HL-60 (cell line): ENCODE measurements around the gene C22orf23.

Source experiments
- CTCF ChIP-seq: IDR thresholded peaks from one replicate; pipeline ENCODE4 v1.5.1; 2011; ENCODE audit warnings: low read length, control low read depth, inconsistent platforms; ENCODE audit not compliant: insufficient read depth
- GABPA ChIP-seq: IDR thresholded peaks from 2 replicates; pipeline ENCODE4 v1.6.1; 2012; ENCODE audit warnings: low read depth
- POLR2AphosphoS5 ChIP-seq: IDR thresholded peaks from 2 replicates; pipeline ENCODE4 v1.6.1; 2012; ENCODE audit warnings: low read depth
- REST ChIP-seq: IDR thresholded peaks from 2 replicates; pipeline ENCODE4 v1.6.1; 2012; ENCODE audit warnings: low read depth; ENCODE audit not compliant: insufficient replicate concordance

- no peak for TF ChIP-seq CTCF
- TF ChIP-seq POLR2AphosphoS5: no peak
- TF ChIP-seq REST: no peak
- TF ChIP-seq GABPA: no peak
These were observed 31.7 kb upstream of the C22orf23 start for GRCh38 chr22:37985050-37985585.
